Stromal cell of bone marrow (primary cell): ENCODE measurements around the gene TMEM250.

Experiments used
- DNase-seq: peaks from one replicate; pipeline ENCODE4 v3.0.0-alpha.2; 2012; ENCODE audit warnings: low read depth

Gene TMEM250

GRCh38 chr9:136147038-136147889 is 28.6 kb upstream of the TMEM250 start:
- DNase-seq = no peak

DNA sequence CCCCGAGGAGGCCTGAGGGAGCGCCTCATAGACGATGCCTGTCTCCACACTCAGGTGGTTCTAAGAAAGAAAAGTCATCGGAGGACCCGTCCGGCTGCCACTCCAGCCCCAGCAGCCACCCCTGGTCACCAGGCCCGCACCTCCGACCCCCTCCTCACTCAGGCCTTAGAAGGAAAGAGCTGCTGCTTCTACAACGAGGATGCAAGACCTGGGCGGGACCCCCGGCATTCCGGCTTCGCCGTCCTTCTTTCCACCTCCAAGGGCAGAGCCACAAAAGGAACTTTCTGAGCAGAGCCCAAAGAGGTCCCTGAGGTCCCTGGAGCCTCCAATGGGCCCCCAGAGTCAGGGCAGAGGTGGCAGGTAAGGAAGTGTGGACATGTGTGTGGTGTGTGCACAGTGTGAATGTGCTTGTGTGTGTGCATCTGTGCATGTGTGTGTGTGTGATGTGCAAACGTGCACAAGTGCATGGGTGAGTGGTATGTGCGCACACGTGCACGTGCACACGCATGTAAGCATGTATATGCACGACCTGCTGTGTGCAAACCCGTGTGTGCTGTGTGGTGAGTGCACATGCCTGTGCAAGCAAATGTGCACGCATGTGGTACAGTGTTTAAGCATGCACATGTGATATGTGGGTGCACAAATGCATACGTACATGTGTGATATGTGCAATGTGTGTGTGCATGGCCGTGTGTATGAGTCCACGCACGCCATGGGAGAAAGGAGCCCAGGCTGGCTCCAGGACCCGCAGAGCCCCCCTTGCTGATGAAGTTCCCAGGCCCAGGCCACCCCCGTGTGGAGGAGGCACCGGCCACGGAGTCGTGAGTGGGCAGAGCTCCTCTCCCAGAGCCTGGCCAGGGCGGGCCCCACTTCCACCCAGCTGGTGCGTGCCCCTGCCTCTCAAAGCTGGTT is 27.7 kb upstream of the TMEM250 start:
- DNase-seq = no peak

DNA sequence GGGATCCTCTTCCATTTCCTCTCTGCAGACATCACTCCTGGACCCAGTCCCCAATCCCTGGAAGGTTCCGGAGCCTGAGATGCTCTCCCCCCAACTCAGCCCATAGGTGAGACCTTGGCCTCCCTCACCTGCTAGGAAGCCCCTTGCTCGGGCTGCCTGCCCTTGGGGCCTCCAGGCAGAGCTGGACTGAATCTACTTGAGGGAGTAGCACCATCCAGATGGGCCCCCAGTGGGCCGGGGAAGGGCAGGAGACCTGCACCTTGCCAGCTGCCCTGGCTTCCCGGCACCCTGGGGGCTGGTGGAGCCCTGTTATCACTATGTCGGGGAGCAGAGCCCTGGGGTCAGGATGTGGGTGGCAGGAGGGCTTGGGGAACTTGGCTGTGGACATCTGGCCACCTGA is 26.9 kb upstream of the TMEM250 start:
- no peak for DNase-seq

- no peak for DNase-seq
Observed at GRCh38 chr9:136144450-136144849, 25.8 kb upstream of the TMEM250 start.

GRCh38 chr9:136143215-136144001 is 24.7 kb upstream of the TMEM250 start:
- DNase-seq = no peak

- DNase-seq = no peak
Observed at GRCh38 chr9:136142859-136143214, 24.2 kb upstream of the TMEM250 start.

GRCh38 chr9:136142414-136142796 is 23.7 kb upstream of the TMEM250 start:
- DNase-seq = no peak

GRCh38 chr9:136141682-136142413 is 23.2 kb upstream of the TMEM250 start:
- no peak for DNase-seq

GRCh38 chr9:136140966-136141365 is 22.3 kb upstream of the TMEM250 start:
- no peak for DNase-seq

DNA sequence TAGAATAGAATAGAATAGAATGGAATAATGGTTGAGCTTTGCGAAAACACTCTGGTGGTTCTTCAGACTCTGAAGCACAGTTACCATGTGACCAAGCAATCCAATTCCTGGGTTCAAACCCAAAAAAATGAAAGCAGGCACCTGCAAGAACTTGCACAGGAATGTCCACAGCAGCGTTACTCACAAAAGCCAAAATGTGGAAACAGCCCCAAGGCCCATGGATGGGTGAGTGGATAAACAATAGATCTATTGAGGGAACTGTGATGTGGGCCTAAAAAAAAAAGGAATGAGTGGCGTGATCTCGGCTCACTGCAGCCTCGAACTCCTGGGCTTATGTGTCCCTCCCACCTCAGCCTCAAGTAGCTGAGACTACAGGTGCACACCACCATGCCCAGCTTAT is 21.4 kb upstream of the TMEM250 start:
- no peak for DNase-seq

DNA sequence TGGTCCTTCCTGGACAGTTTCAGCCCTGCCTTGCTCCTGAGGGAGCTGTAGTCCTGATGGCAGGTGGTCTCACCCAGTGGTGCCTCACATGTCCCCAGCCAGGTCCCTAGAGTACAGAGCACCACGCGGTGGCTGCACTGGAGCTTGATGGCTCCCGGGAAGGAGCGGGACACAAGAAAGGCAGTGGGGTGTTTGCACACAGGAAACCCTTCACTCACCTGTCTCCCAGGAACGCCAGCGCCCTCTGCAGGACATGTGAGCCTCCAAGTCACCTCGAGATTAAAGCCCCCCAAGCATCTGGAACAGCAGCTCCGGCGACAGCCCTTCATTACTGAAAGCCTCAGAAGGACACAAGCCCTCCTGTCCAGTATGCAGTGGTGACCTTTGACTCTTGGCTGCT is 19.9 kb upstream of the TMEM250 start:
- no peak for DNase-seq

DNA sequence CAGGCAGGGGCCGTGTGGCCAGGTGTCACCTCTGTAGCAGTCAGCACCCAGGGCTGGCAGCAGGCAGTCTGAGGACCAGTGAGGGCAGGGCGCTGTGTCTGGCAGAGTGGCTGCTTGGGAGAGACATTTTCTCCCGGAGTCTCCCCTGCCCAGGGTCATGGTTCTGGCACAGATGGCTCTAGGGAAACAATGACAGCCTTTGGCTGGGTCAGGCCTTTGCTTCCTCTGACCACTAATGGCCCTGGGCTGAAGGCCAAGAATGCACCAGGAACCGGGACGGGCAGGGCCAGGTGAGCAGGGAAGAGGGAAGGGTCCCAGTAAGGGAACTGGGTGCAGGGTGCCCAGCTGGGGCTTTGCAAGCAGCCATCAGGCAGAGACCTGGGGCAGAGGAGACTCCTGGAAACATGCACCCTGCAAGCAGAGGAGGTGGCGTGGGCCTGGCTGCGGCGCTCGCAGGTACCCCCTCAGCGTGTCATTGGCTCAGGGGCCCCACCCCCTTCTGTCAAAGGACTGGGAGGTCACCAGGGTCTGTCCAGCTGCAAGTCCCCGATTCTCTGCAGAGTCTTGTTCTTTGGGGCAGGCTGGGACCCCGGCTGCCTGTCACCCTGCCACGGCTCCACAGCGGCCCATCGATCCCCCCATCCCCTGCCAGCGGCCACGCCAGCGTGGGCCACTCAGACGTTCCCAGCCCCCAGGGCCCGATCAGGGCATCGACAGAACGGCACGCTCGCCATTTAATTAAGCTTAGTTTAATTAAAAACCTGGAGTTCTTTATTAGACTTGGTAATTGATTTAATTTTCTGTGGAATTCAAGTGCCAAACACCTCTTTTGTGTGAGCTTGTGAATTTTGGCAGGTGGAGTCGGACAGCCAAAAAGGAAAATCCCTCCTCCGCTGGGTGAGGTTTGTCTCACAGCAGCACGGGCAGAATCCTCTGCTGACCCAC is 18.9 kb upstream of the TMEM250 start:
- DNase-seq = no peak

GRCh38 chr9:136136127-136136925 is 17.7 kb upstream of the TMEM250 start:
- no peak for DNase-seq

GRCh38 chr9:136135326-136136126 is 16.9 kb upstream of the TMEM250 start:
- DNase-seq = no peak

DNA sequence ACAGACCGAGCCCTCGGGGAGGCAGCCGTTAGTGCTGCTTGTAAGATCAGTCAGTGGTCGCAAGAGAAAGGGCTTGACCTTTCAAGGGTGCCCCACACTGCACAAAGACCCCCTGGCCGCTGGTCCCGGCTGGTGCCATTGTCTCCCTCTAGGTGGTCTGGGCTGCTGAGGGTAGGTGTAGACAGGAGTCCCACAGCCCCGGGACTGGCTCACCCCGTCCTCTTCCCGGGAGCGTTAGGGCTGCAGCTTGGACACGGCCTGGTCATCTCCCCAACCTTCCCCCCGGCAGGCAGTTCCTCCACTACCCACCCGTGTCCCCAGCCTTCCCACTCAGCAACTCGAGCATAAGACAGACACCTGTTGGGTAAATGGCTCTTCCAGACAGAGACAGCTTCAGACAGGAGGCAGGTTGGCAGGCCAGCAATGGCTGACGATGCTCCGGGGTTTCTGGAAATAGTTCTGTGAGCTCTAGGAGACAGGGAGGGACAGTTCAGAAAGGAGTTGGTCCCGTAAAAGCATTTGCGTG is 15.3 kb upstream of the TMEM250 start:
- no peak for DNase-seq

- DNase-seq = no peak
Observed at GRCh38 chr9:136133191-136133958, 14.7 kb upstream of the TMEM250 start.

GRCh38 chr9:136132512-136133050 is 13.9 kb upstream of the TMEM250 start:
- no peak for DNase-seq
